NCI-H1694 treated with DMSO at 0.1 percent for 48 hours (cell line): ENCODE measurements around the gene SMAD7.
A peak's percentile ranks its signal among the peaks of the same experiment; 100 is the strongest.

Experiments
- DNase-seq: peaks from one replicate; lab custom pipeline; 2025; lab: John Stamatoyannopoulos, UW

Gene SMAD7

GRCh38 chr18:48929941-48930713 is 20.6 kb downstream of the SMAD7 start:
- no peak for DNase-seq

- no peak for DNase-seq
Measured at GRCh38 chr18:48929212-48929612, 21.6 kb downstream of the SMAD7 start.

GRCh38 chr18:48928787-48929186 is 22.0 kb downstream of the SMAD7 start:
- no peak for DNase-seq

- no peak for DNase-seq
Measured at GRCh38 chr18:48927286-48928080, 23.3 kb downstream of the SMAD7 start.

- no peak for DNase-seq
Measured at GRCh38 chr18:48926420-48926857, 24.3 kb downstream of the SMAD7 start.

- no peak for DNase-seq
Measured at GRCh38 chr18:48925491-48925780, 25.3 kb downstream of the SMAD7 start.

GRCh38 chr18:48924630-48925490 is 25.9 kb downstream of the SMAD7 start:
- no peak for DNase-seq

- no peak for DNase-seq
Measured at GRCh38 chr18:48923746-48924629, 26.8 kb downstream of the SMAD7 start.

- peak; percentile 27 for DNase-seq
Measured at GRCh38 chr18:48922801-48923730, 27.7 kb downstream of the SMAD7 start.

GRCh38 chr18:48922226-48922800 is 28.5 kb downstream of the SMAD7 start:
- no peak for DNase-seq

- DNase-seq, result no peak
Measured at GRCh38 chr18:48921305-48922225, 29.2 kb downstream of the SMAD7 start.

- DNase-seq, result no peak
Measured at GRCh38 chr18:48920408-48921038, 30.2 kb downstream of the SMAD7 start.

GRCh38 chr18:48919547-48919946 is 31.2 kb downstream of the SMAD7 start:
- DNase-seq, result no peak

GRCh38 chr18:48918660-48919456 is 31.9 kb downstream of the SMAD7 start:
- no peak for DNase-seq

- DNase-seq, result no peak
Measured at GRCh38 chr18:48917579-48918517, 32.9 kb downstream of the SMAD7 start.

GRCh38 chr18:48915626-48916425 is 34.9 kb downstream of the SMAD7 start:
- no peak for DNase-seq
